ENCODE results near the gene KIF21B. TPM values are rescaled to one million over a fixed set of nuclear protein-coding genes. Genes with fewer than 3 reads are reported as not detected.

KIF21B gene
- total and polyA plus RNA-seq, 9 of the 15 experiments (the other 6 are each of a cell fraction or from before 2014, with no cell fraction given): 0.46 to 13.4 (median 5.9) TPM

DNA sequence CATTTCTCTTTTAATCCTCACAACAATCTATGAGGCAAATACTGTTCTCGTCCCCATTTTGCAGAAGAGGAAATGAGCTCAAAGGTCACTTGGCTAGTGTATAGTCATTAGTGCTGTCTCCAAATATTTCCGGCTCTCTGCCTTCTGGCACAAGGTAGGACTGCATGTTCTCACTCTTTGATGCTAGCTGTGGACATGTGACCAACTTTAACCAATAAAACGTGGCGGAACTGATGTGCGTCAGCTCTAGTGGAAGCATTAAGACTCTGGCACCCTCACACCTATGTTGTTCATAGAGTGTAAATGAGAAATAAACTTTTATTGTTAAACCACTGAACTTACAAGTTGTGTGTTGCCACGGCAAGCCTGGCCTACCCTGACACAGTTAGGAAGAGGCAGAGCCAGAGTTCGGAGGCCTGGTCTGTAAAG, 5.0 kb upstream of the KIF21B start (continued):
- TF ChIP-seq TBP (optimal IDR thresholded peaks at IDR 0.05; ENCODE audit: low read depth, low read length): no peak
- TF ChIP-seq TCF15 (CRISPR knock-in tag; IDR thresholded peaks at IDR 0.05): no peak
- no peak for TF ChIP-seq KLF10 (CRISPR knock-in tag; IDR thresholded peaks at IDR 0.05)
- no peak for TF ChIP-seq ZBTB7A (IDR thresholded peaks at IDR 0.05; ENCODE audit: borderline replicate concordance, control insufficient read depth, low read depth, low read length)
- TF ChIP-seq NCOA1 (IDR thresholded peaks at IDR 0.05; ENCODE audit: low read depth): no peak
- no peak for TF ChIP-seq RNF219 (CRISPR knock-in tag; IDR thresholded peaks at IDR 0.05)
- TF ChIP-seq TBL1XR1 (IDR thresholded peaks at IDR 0.05; ENCODE audit: low read length in 2 of 2): no peak

DNA sequence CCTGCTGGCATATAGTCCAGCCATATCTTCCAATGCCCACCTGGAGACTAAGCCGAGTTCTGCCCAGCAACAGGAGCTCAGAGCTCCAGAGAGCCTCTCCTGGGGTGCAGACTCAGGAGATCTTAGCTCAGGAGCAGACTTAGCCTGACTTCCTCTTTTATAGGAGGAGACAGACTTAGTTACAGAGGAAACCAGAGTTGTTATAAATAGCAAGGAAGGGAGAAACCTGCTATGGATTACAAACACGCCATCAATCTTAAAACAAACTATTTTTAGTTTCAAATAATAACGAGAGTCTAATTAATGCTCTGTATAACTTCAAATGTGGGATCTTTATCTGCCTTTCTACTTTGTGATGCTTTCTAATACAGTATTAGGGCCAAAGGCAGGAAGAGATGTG, 3.3 kb upstream of the KIF21B start:
- H3K9ac ChIP-seq (ENCODE audit: insufficient read depth in 1 of 2, low read depth in 2 of 2, low read length in 2 of 2): no peak overlapping the region

More for the DNA sequence above, 3.3 kb upstream of the KIF21B start:
- ATAC-seq (no peak), FAIRE-seq (no peak), DNase-seq (ENCODE audit: extremely low read depth in 1 of 4, low spot score in 3 of 4) (no peak)
- H3K27me3 ChIP-seq (ENCODE audit: control insufficient read depth in 2 of 2, insufficient read depth in 2 of 2, low read length in 2 of 2): peaks cover 2 to 9% of the 10 kb centered on the region in 2 experiments; a peak in 3 of 5 replicates
- H3K4me2 ChIP-seq (ENCODE audit: insufficient read depth, low read length): no peak overlapping the region
- TF ChIP-seq MAFF (IDR thresholded peaks at IDR 0.05; ENCODE audit: low read length) (no peak), ZEB2 (IDR thresholded peaks at IDR 0.05) (no peak), RFX5 (IDR thresholded peaks at IDR 0.05; ENCODE audit: low read depth, low read length) (peak; percentile 62; the same call in 1 of the 2 replicates), SPI1 (IDR thresholded peaks at IDR 0.05; ENCODE audit: borderline replicate concordance, low read depth, low read length) (peak; percentile 99), NRF1 (conservative IDR thresholded peaks at IDR 0.05 in 1 of 2, IDR thresholded peaks at IDR 0.05 in 1 of 2) (0 out of 4 replicates have a peak, but pooled peaks of 1 of the 2 experiments have one; percentile 24)
- TF ChIP-seq, protein P1, sequence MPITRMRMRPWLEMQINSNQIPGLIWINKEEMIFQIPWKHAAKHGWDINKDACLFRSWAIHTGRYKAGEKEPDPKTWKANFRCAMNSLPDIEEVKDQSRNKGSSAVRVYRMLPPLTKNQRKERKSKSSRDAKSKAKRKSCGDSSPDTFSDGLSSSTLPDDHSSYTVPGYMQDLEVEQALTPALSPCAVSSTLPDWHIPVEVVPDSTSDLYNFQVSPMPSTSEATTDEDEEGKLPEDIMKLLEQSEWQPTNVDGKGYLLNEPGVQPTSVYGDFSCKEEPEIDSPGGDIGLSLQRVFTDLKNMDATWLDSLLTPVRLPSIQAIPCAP (CRISPR knock-in tag; IDR thresholded peaks at IDR 0.05; ENCODE audit: borderline replicate concordance): no peak
- WGBS (ENCODE audit: insufficient coverage, low coverage, missing lambda C conversion rate): 6% methylated on average over 3 of the region's 3 CpGs
- H3K36me3 ChIP-seq (ENCODE audit: control insufficient read depth, insufficient read depth, low read length): no peaks in the 10 kb centered on the region
- ChIA-PET POLR2A (interaction anchor here (0.6 to 0.7 kb wide), 2 partner anchors 9 to 32 kb away, joined by 3 to 4 read pairs; no protein-coding TSS in a partner anchor), CTCF (ENCODE audit: low intra/inter-chr PET ratio) (no interaction called here)
- 0 out of 2 replicates have a peak overlapping the region, but pooled peaks have one; percentile 25 for H2AFZ ChIP-seq (ENCODE audit: low read depth, low read length)
- H3K9me1 ChIP-seq (ENCODE audit: control insufficient read depth, insufficient read depth, low read length): peaks cover 7% of the 10 kb centered on the region
- H3K79me2 ChIP-seq (ENCODE audit: control insufficient read depth, insufficient read depth, low read length): peaks cover 11% of the 10 kb centered on the region; the same call in 2 of the 3 replicates
- H3K9me3 ChIP-seq (replicated peaks; ENCODE audit: control insufficient read depth, insufficient read depth, low read depth, low read length): no peaks in the 10 kb centered on the region
- H3K4me3 ChIP-seq: no peak overlapping the region
- no peaks in the 10 kb centered on the region; the same call in 1 of the 2 replicates for H4K20me1 ChIP-seq (replicated peaks; ENCODE audit: control insufficient read depth, insufficient read depth, low read length)
- BruUV-seq (replicated peaks): no TSS peak
- intact Hi-C loops (cut with micrococcal nuclease): no loop called here
- in situ Hi-C loops (cut with MboI): no loop called here
- H3K27ac ChIP-seq (ENCODE audit: extremely low read depth, low read depth, low read length): no peak overlapping the region
- peaks cover 22 to 44% of the 10 kb centered on the region in 2 experiments for H3K4me1 ChIP-seq (replicated peaks in 1 of 2; ENCODE audit: control insufficient read depth in 2 of 2, insufficient read depth in 2 of 2, low read length in 2 of 2)
